CD14-positive monocyte (primary cell): ENCODE results near the gene TTC23L. TPM values are rescaled to one million over a fixed set of nuclear protein-coding genes. Genes with fewer than 3 reads are reported as not detected.

Source experiments
- DNase-seq, 3 donors: peaks; one replicate each; pipeline ENCODE4 v3.0.0-alpha.2; 2011 to 2022
- H2AFZ ChIP-seq: 2 replicates; pipeline ENCODE4 v1.6.0; 2012; ENCODE audit warnings: mild to moderate bottlenecking, low read depth, low read length, inconsistent platforms; ENCODE audit not compliant: insufficient read depth, poor library complexity, severe bottlenecking
- H3K27ac ChIP-seq, 2 donors: 1 replicate in 1 of 2; 2 replicates in 1 of 2; pipeline ENCODE4 v1.5.1; 2012 to 2013; ENCODE audit warnings: low read length in 2 of 2, control low read depth in 1 of 2, inconsistent platforms in 1 of 2, low read depth in 1 of 2, mild to moderate bottlenecking in 1 of 2
- H3K27me3 ChIP-seq, 2 donors: one replicate each; pipeline versions ENCODE4 v1.6.0 to v1.6.1; 2011 to 2013; ENCODE audit warnings: low read length in 2 of 2; ENCODE audit not compliant: control insufficient read depth in 2 of 2, insufficient read depth in 2 of 2
- H3K36me3 ChIP-seq, 2 donors: replicated peaks in 1 of 2; 1 replicate in 1 of 2; 2 replicates in 1 of 2; pipeline versions ENCODE4 v1.5.1 to v1.6.1; 2012 to 2013; ENCODE audit warnings: low read length in 2 of 2, control low read depth in 1 of 2, inconsistent platforms in 1 of 2, mild to moderate bottlenecking in 1 of 2; ENCODE audit not compliant: insufficient read depth in 2 of 2, control insufficient read depth in 1 of 2
- H3K4me1 ChIP-seq, 2 donors: 1 replicate in 1 of 2; 2 replicates in 1 of 2; pipeline versions ENCODE4 v1.5.1 to v1.6.1; 2012 to 2013; ENCODE audit warnings: low read length in 2 of 2, control low read depth in 1 of 2, inconsistent platforms in 1 of 2, mild to moderate bottlenecking in 1 of 2, moderate library complexity in 1 of 2; ENCODE audit not compliant: insufficient read depth in 2 of 2, control insufficient read depth in 1 of 2
- H3K4me2 ChIP-seq: replicated peaks from 2 replicates; pipeline ENCODE3; 2012; ENCODE audit warnings: low read length, moderate library complexity, mild to moderate bottlenecking; ENCODE audit not compliant: poor library complexity, severe bottlenecking; ENCODE audit errors: extremely low read depth
- H3K4me3 ChIP-seq, 3 experiments: fragments of 200-600 bp in 1 of 3; sonication (generic) in 1 of 3; replicated peaks in 1 of 3; 1 replicate in 2 of 3; 2 replicates in 1 of 3; pipeline ENCODE4 v1.5.1; 2011 to 2013; ENCODE audit warnings: low read length in 3 of 3, mild to moderate bottlenecking in 3 of 3, control low read depth in 2 of 3, low read depth in 2 of 3, inconsistent platforms in 1 of 3, moderate library complexity in 1 of 3
- H3K79me2 ChIP-seq: 2 replicates; pipeline ENCODE4 v1.6.0; 2012; ENCODE audit warnings: mild to moderate bottlenecking, control low read depth, inconsistent platforms, low read length, moderate library complexity; ENCODE audit not compliant: insufficient read depth
- H3K9ac ChIP-seq: 2 replicates; pipeline ENCODE4 v1.6.0; 2017; ENCODE audit warnings: low read length, mild to moderate bottlenecking; ENCODE audit not compliant: insufficient read depth, poor library complexity, severe bottlenecking
- H3K9me3 ChIP-seq, 2 donors: replicated peaks in 1 of 2; 1 replicate in 1 of 2; 2 replicates in 1 of 2; pipeline versions ENCODE4 v1.5.1 to v1.6.1; 2012 to 2013; ENCODE audit warnings: low read length in 2 of 2, control low read depth in 1 of 2; ENCODE audit not compliant: control insufficient read depth in 1 of 2, insufficient read depth in 1 of 2
- H4K20me1 ChIP-seq: 2 replicates; pipeline ENCODE4 v1.6.0; 2012; ENCODE audit warnings: mild to moderate bottlenecking, low read length, control low read depth, moderate library complexity; ENCODE audit not compliant: insufficient read depth
- H3K27ac Mint-ChIP-seq, 7 donors: one replicate each; pipeline ENCODE4 v1.8.0; 2020; ENCODE audit warnings: mild to moderate bottlenecking in 7 of 7, mixed read lengths in 7 of 7, moderate library complexity in 6 of 7, inconsistent platforms in 2 of 7
- H3K27me3 Mint-ChIP-seq, 3 donors: one replicate each; pipeline ENCODE4 v1.8.0; 2021 to 2022; ENCODE audit warnings: low read depth in 3 of 3, mild to moderate bottlenecking in 3 of 3, mixed read lengths in 3 of 3, moderate library complexity in 3 of 3, inconsistent platforms in 1 of 3
- H3K36me3 Mint-ChIP-seq, 2 donors: one replicate each; pipeline ENCODE4 v1.8.0; 2020; ENCODE audit warnings: mixed read lengths in 2 of 2, inconsistent platforms in 1 of 2, mild to moderate bottlenecking in 1 of 2
- H3K4me1 Mint-ChIP-seq: one replicate; pipeline ENCODE4 v1.8.0; 2020; ENCODE audit warnings: mild to moderate bottlenecking, mixed read lengths
- H3K4me3 Mint-ChIP-seq, 2 donors: one replicate each; pipeline ENCODE4 v1.8.0; 2020; ENCODE audit warnings: mild to moderate bottlenecking in 2 of 2, mixed read lengths in 2 of 2, moderate library complexity in 1 of 2
- H3K9me3 Mint-ChIP-seq, 7 donors: one replicate each; pipeline ENCODE4 v1.8.0; 2020 to 2022; ENCODE audit warnings: mixed read lengths in 7 of 7, mild to moderate bottlenecking in 6 of 7, moderate library complexity in 6 of 7, inconsistent platforms in 2 of 7
- CTCF ChIP-seq: fragments of 200-600 bp; IDR thresholded peaks from one replicate; pipeline ENCODE4 v1.8.0; 2022; ENCODE audit warnings: antibody characterized with exemption, mild to moderate bottlenecking
- WGBS: methylation state at CpG from one replicate; pipeline ENCODE4 v1.1.5; 2013; ENCODE audit warnings: missing lambda C conversion rate; ENCODE audit not compliant: insufficient coverage; 5-methylcytosine and 5-hydroxymethylcytosine counted together
- intact Hi-C, 2 donors: fragments of 100-400 bp; cut with micrococcal nuclease; formaldehyde crosslinking; loops; one replicate each; pipeline versions ENCODE4 v1.15.0 to v1.15.1; 2023
- polyA plus RNA-seq, 3 donors: library from polyadenylated mRNA; depleted of rRNA in 1 of 3; unstranded in 2 of 3; stranded (reverse) in 1 of 3; fragments of 300-500 nt in 2 of 3; fragments of >200 nt in 1 of 3; fragmentation: Illumina TruSeq in 2 of 3; gene quantifications; 1 replicate in 2 of 3; 2 replicates in 1 of 3; pipeline ENCODE4 v1.2.3, GENCODE V29; 2012 to 2021

TTC23L gene
- polyA plus RNA-seq, 3 donors: not detected

GRCh38 chr5:34802834-34803563 lies 36.0 kb upstream of the TTC23L start:
- no peaks in the 10 kb centered on the region for H3K36me3 ChIP-seq
- Mint-ChIP-seq H3K36me3 (no peaks in the 10 kb centered on the region), H3K27me3 (peaks cover 0 to 3% (median 2%) of the 10 kb centered on the region in 3 donors), H3K4me1 (peaks cover 1% of the 10 kb centered on the region), H3K4me3 (no peak overlapping the region), H3K9me3 (peaks cover 0 to 3% (median 0%) of the 10 kb centered on the region in 7 donors), H3K27ac (no peak overlapping the region)
- no peaks in the 10 kb centered on the region for H4K20me1 ChIP-seq
- intact Hi-C loops: no loop called here
- H3K27ac ChIP-seq: no peak overlapping the region
- no peaks in the 10 kb centered on the region for H3K4me1 ChIP-seq
- WGBS: 100% methylated on average over 3 of the region's 9 CpGs
- H3K4me2 ChIP-seq: no peak overlapping the region
- no peaks in the 10 kb centered on the region for H3K9me3 ChIP-seq
- H2AFZ ChIP-seq: no peak overlapping the region
- H3K79me2 ChIP-seq: no peaks in the 10 kb centered on the region
- TF ChIP-seq CTCF: no peak
- DNase-seq: no peak
- H3K9ac ChIP-seq: no peak overlapping the region
- H3K4me3 ChIP-seq: no peak overlapping the region
- no peaks in the 10 kb centered on the region for H3K27me3 ChIP-seq

- H3K9me3 ChIP-seq: no peaks in the 10 kb centered on the region
- no peak for TF ChIP-seq CTCF
- H4K20me1 ChIP-seq: no peaks in the 10 kb centered on the region
- H3K27ac Mint-ChIP-seq: no peak overlapping the region
- H3K4me2 ChIP-seq: no peak overlapping the region
- H3K4me3 ChIP-seq: no peak overlapping the region
- H3K4me1 Mint-ChIP-seq: peaks cover 1% of the 10 kb centered on the region
- H3K4me1 ChIP-seq: no peaks in the 10 kb centered on the region
- H3K36me3 Mint-ChIP-seq: no peaks in the 10 kb centered on the region
- no peaks in the 10 kb centered on the region for H3K36me3 ChIP-seq
- intact Hi-C loops: no loop called here
- no peaks in the 10 kb centered on the region for H3K79me2 ChIP-seq
- WGBS: 90% methylated on average over 3 of the region's 4 CpGs
- no peak overlapping the region for H3K4me3 Mint-ChIP-seq
- no peak for DNase-seq
- H2AFZ ChIP-seq: no peak overlapping the region
- H3K27ac ChIP-seq: no peak overlapping the region
- H3K27me3 Mint-ChIP-seq: peaks cover 1 to 3% (median 2%) of the 10 kb centered on the region in 3 donors
- H3K9ac ChIP-seq: no peak overlapping the region
- no peaks in the 10 kb centered on the region for H3K27me3 ChIP-seq
- H3K9me3 Mint-ChIP-seq: peaks cover 0 to 3% (median 0%) of the 10 kb centered on the region in 7 donors
These were observed 34.8 kb upstream of the TTC23L start for GRCh38 chr5:34803974-34804732.
